Measurements from ENCODE around the gene CALY. TPM values are rescaled to one million over a fixed set of nuclear protein-coding genes. Genes with fewer than 3 reads are reported as not detected.

Gene CALY
- total and polyA plus RNA-seq, 4 donors: not detected

- no peaks in the 10 kb centered on the region for H3K4me1 ChIP-seq (ENCODE audit: control insufficient read depth in 5 of 5, insufficient read depth in 5 of 5, low read length in 5 of 5)
- H3K27ac ChIP-seq (ENCODE audit: low read depth in 1 of 2, low read length in 1 of 2): no peak overlapping the region
- WGBS, 2 donors: 90 to 91% methylated on average over 10 of the region's 10 CpGs
- TF ChIP-seq, protein P1, sequence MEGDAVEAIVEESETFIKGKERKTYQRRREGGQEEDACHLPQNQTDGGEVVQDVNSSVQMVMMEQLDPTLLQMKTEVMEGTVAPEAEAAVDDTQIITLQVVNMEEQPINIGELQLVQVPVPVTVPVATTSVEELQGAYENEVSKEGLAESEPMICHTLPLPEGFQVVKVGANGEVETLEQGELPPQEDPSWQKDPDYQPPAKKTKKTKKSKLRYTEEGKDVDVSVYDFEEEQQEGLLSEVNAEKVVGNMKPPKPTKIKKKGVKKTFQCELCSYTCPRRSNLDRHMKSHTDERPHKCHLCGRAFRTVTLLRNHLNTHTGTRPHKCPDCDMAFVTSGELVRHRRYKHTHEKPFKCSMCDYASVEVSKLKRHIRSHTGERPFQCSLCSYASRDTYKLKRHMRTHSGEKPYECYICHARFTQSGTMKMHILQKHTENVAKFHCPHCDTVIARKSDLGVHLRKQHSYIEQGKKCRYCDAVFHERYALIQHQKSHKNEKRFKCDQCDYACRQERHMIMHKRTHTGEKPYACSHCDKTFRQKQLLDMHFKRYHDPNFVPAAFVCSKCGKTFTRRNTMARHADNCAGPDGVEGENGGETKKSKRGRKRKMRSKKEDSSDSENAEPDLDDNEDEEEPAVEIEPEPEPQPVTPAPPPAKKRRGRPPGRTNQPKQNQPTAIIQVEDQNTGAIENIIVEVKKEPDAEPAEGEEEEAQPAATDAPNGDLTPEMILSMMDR (IDR thresholded peaks at IDR 0.05; ENCODE audit: control extremely low read depth, extremely low read depth): no peak
- H3K4me3 ChIP-seq: no peak overlapping the region
- H3K36me3 ChIP-seq (ENCODE audit: control insufficient read depth in 4 of 4, insufficient read depth in 4 of 4, low read length in 4 of 4): peaks cover 22 to 56% (median 43%) of the 10 kb centered on the region in 4 donors
- H3K9ac ChIP-seq (ENCODE audit: insufficient read depth in 1 of 2, low read length in 2 of 2): no peak overlapping the region
- ATAC-seq (ENCODE audit: insufficient read depth, low FRiP score) (no peak), DNase-seq (no peak)
- H3K27me3 ChIP-seq (ENCODE audit: control insufficient read depth in 3 of 3, insufficient read depth in 3 of 3, low read length in 2 of 3): no peaks in the 10 kb centered on the region
- no peaks in the 10 kb centered on the region for H3K9me3 ChIP-seq (ENCODE audit: control insufficient read depth in 4 of 4, insufficient read depth in 3 of 4, low read length in 3 of 4)
These were observed 37.5 kb downstream of the CALY start for GRCh38 chr10:133299224-133299623.

- TF ChIP-seq, protein P1 (IDR thresholded peaks at IDR 0.05; ENCODE audit: control extremely low read depth, extremely low read depth): no peak
- Histone ChIP-seq H3K27ac (ENCODE audit: low read depth in 1 of 2, low read length in 1 of 2) (no peak overlapping the region), H3K4me1 (ENCODE audit: control insufficient read depth in 5 of 5, insufficient read depth in 5 of 5, low read length in 5 of 5) (no peaks in the 10 kb centered on the region), H3K27me3 (ENCODE audit: control insufficient read depth in 3 of 3, insufficient read depth in 3 of 3, low read length in 2 of 3) (no peaks in the 10 kb centered on the region), H3K9ac (ENCODE audit: insufficient read depth in 1 of 2, low read length in 2 of 2) (no peak overlapping the region), H3K4me3 (no peak overlapping the region), H3K9me3 (ENCODE audit: control insufficient read depth in 4 of 4, insufficient read depth in 3 of 4, low read length in 3 of 4) (no peaks in the 10 kb centered on the region), H3K36me3 (ENCODE audit: control insufficient read depth in 4 of 4, insufficient read depth in 4 of 4, low read length in 4 of 4) (peaks cover 22 to 62% (median 46%) of the 10 kb centered on the region in 4 donors)
- ATAC-seq (ENCODE audit: insufficient read depth, low FRiP score): no peak
- WGBS, 2 donors: 95% methylated on average over 14 of the region's 14 CpGs
- DNase-seq: no peak
These were observed 38.2 kb downstream of the CALY start for GRCh38 chr10:133298466-133298865.

GRCh38 chr10:133297504-133297903 is 39.2 kb downstream of the CALY start:
- ATAC-seq (ENCODE audit: insufficient read depth, low FRiP score): no peak
- H3K27me3 ChIP-seq (ENCODE audit: control insufficient read depth in 3 of 3, insufficient read depth in 3 of 3, low read length in 2 of 3): no peaks in the 10 kb centered on the region
- no peak overlapping the region for H3K4me3 ChIP-seq
- no peaks in the 10 kb centered on the region for H3K4me1 ChIP-seq (ENCODE audit: control insufficient read depth in 5 of 5, insufficient read depth in 5 of 5, low read length in 5 of 5)
- TF ChIP-seq, protein P1 (IDR thresholded peaks at IDR 0.05; ENCODE audit: control extremely low read depth, extremely low read depth): no peak
- no peak for DNase-seq
- no peak overlapping the region for H3K9ac ChIP-seq (ENCODE audit: insufficient read depth in 1 of 2, low read length in 2 of 2)
- peaks cover 22 to 71% (median 47%) of the 10 kb centered on the region in 4 donors for H3K36me3 ChIP-seq (ENCODE audit: control insufficient read depth in 4 of 4, insufficient read depth in 4 of 4, low read length in 4 of 4)
- no peaks in the 10 kb centered on the region for H3K9me3 ChIP-seq (ENCODE audit: control insufficient read depth in 4 of 4, insufficient read depth in 3 of 4, low read length in 3 of 4)
- WGBS, 2 donors: 96% methylated on average over 10 of the region's 10 CpGs
- H3K27ac ChIP-seq (ENCODE audit: low read depth in 1 of 2, low read length in 1 of 2): no peak overlapping the region

Measured in lung (tissue), 12 donors.